ENCODE measurements around the gene CNTLN.

GRCh38 chr9:17491780-17492179 is 356.9 kb downstream of the CNTLN start:
- TF ChIP-seq CTCF (IDR thresholded peaks at IDR 0.05) (no peak), EZH2 (IDR thresholded peaks at IDR 0.05) (no peak)
